CD4-positive, alpha-beta T cell treated with Interleukin-4 for 1 hour (primary cell): ENCODE data around the gene LATS1.
A peak's percentile ranks its signal among the peaks of the same experiment; 100 is the strongest.

ENCODE experiments used
- DNase-seq, 2 donors: peaks; one replicate each; pipeline ENCODE4 v3.0.0-alpha.2; 2020 to 2022

LATS1 gene

GRCh38 chr6:149657441-149657840, 60.5 kb downstream of the LATS1 start:
- no peak for DNase-seq

DNA sequence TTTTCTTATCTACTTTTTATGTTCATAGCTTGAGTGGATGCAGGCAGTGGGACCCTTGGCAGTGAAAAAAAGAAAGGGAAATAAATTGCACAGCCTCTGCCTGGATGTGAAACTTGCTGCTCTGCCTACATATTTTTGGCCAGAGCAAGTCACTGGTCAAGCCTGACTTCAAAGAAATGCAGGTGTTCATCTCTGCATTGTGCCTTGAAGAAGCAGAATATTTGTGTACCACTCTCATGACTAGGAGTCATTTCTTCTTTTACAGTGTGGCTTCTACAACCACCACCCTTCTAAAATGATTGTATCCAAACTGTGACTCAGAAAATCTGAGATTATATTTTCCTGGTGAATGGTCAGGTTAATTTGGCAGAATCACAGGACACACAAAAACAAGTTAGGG, 66.8 kb downstream of the LATS1 start:
- DNase-seq = no peak

DNA sequence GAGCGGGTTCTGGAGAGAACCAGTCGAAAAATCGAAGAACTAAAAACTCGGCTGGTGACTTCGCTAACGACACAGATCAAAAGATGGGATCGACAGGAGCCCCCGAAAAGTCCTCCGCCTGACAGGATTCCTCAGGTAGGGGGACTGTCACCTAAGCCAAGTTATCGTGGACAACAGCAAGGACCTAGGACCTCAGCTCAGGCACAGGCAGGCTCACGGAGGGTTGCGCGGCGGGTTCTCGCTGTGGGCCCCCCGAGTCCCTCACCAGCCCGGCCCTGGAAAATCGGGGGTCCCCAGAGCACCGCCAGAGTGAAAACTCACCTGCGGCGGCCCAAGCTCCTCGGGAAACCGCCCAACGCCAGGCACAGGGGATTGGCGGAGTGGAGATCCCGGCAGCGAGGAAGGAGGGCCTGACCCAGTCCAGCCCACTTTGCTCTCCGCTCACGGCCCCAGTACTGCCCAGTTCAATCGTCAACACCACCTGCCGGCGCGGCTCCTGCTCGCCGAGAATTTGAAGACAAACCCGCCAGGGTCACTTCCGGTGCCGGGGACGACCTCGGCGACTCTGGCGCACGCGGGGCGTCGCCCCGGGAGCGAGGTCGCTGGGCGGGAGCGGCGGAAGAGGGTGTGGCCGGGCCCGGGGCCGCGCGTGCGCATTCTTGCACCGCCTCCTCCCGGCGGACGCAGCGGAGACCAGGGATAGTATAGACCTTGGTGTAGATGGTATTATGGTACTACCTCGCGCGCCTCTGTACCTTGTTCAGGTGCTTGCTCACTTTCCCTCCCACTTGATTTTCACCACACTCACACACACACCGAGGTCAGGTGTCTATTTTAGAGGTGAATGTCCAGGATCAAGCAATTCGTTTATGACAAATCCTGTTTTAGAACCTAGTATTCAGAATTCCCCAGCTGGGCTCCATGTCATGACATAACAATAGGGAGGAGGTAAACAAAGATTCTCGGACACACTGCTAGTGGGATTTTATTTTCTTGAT, 69.5 kb downstream of the LATS1 start, which contains the start of gene KATNA1:
Gene KATNA1 (minus strand): TSS at position 567 of the 998 bp plus-strand sequence. CDS start 10,167 bp downstream, outside the sequence.
- peak; percentile 87 to 88 for DNase-seq

DNA sequence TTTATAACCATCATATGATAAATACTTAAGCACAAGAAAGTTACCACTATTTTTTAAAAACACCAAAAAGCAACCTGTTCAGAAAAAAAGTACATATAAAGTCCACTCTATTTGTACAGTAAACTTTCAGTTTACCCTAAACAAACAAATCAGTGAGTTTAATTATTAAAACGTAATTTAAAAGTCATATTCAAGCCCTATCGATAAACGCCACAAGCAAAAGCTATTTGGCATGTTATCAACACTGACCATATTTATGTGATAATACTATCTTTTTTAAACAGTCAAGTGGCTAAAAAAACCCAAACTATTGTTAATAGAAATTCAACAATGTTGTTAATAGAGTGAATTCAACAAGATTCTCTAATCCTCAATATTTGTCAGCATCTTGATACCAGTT, 71.3 kb downstream of the LATS1 start:
- DNase-seq = no peak

DNA sequence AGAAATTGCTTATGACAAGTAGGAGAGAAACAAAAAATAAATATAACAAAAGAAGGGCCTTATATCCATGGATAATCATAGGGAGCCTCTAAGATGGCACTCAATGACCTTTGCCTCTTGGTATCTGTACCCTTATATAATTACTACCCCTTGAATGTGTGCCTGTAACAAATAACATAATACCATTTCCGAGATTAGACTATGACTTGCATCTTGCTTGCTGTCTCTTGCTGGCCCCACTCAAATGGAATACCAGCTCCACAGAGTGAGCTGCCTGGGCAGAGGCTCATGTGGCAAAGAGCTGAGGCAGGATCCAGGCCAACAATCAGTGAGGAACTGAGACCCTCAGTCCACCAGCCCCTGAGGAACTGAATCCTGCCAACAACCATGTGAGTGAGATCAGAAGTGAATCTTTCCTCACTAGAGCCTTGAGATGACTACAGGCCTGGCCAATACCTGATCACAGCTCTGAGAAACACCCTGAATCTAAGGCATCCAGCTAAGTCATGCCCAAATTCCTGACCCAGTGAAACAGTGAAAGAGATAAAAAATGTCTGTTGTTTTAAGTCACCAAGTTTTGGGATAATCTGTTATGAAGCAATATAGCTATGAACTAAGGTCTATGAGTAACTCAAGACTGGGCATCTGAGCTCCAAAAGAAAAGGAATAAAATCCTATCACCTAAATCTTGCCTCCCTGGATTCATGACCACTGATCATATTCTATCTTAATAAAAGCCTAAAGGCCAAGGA, 74.9 kb downstream of the LATS1 start:
- no peak for DNase-seq

GRCh38 chr6:149636124-149636523, 81.8 kb downstream of the LATS1 start:
- DNase-seq = no peak

GRCh38 chr6:149634315-149634714, 83.6 kb downstream of the LATS1 start:
- no peak for DNase-seq

- DNase-seq = no peak
Measured at GRCh38 chr6:149628875-149629510, 88.9 kb downstream of the LATS1 start.

DNA sequence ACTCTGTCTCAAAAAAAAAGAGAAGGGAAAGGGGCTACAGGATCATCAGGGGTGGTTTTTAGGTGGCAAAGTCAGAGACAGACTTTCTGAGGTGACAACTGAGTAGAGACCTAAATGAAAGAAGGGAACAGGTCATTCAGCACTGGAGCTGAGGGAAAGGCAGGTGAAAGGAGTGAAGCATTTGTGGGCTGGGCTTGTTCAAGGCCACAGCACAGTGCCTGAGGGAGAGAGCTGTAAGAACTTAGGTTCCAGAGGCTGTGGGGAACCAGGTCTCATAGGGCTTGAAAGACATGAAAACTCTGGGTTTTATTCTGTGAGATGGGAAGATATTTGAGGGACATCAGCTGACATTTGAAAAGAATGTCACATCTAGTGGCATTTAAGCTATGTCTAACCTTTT, 90.2 kb downstream of the LATS1 start:
- DNase-seq = no peak

DNA sequence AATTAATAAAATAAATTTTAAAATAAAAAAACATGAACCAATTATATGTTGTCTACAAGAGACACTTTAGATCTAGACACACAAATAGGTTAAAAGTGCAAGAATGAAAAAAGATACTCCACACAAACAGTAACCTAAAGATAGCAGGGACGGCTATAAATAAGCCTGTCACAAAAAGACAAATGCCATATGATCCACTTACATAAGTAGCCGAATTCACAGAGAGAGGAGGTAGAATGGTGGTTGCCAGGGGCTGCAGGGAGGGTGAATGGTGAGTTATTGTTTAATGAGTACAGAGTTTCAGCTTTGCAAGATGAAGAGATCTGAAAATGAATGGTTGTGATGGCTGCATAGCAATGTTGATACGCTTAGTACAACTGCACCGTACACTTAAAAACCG, 102.1 kb downstream of the LATS1 start:
- DNase-seq = no peak

GRCh38 chr6:149614337-149614736, 103.6 kb downstream of the LATS1 start:
- DNase-seq = no peak

DNA sequence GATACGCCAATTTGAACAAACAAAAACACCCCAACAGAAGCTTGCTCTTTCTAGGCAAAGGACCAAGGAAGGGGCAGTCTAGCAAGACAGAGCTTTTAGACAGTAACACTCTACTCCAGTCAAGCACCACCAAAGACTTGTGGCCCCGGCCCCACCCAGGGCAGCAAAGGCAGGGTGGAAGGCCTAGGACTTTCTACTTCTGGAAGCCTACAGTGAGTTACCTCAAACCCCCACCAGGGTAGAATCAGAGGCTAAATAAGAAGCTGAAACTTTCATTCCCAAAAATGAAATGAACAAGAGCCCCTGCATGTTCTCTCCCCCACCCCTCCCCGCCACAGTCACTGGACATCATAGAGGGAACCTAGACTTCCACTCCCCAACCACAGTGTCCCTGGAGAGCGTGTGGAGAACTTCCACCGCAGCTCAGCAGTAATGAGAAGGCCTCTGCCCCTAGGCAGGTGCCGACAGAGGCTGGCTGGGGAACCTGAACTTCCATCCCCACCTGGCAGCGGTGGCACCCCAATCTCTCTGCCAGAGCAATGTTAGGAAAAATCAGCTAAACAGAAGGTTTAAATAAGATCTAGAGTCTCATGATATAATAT, 109.4 kb downstream of the LATS1 start:
- no peak for DNase-seq
